Measurements from ENCODE around the gene ZNF554.

ZNF554 gene

DNA sequence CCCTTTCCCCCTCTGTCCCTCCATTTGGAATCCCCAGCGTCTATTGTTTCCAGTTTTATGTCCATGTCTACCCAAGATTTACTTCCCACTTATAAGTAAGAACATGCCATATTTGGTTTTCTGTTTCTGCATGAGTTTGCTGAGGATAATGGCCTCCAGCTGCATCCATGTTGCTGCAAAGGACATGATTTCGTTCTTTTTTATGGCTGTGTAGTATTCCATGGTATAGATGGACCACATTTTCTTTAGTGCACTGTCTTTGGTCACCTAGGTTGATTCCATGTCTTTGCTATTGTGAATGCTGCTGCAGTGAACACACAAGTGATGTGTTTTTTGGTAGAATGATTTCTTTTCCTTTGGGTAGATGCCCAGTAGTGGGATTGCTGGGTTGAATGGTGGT lies 25.4 kb downstream of the ZNF554 start:
- no peak for DNase-seq (ENCODE audit: low spot score)
- TF ChIP-seq, protein P1, sequence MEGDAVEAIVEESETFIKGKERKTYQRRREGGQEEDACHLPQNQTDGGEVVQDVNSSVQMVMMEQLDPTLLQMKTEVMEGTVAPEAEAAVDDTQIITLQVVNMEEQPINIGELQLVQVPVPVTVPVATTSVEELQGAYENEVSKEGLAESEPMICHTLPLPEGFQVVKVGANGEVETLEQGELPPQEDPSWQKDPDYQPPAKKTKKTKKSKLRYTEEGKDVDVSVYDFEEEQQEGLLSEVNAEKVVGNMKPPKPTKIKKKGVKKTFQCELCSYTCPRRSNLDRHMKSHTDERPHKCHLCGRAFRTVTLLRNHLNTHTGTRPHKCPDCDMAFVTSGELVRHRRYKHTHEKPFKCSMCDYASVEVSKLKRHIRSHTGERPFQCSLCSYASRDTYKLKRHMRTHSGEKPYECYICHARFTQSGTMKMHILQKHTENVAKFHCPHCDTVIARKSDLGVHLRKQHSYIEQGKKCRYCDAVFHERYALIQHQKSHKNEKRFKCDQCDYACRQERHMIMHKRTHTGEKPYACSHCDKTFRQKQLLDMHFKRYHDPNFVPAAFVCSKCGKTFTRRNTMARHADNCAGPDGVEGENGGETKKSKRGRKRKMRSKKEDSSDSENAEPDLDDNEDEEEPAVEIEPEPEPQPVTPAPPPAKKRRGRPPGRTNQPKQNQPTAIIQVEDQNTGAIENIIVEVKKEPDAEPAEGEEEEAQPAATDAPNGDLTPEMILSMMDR (conservative IDR thresholded peaks at IDR 0.05; ENCODE audit: low read depth): no peak
- POLR2A ChIA-PET (ENCODE audit: low non-redundant PET): no interaction called here
- no peak overlapping the region for H3K27ac ChIP-seq
- CTCF ChIA-PET: no interaction called here

- no peak overlapping the region for H3K27ac ChIP-seq
- DNase-seq (ENCODE audit: low spot score): no peak
- POLR2A ChIA-PET (ENCODE audit: low non-redundant PET): no interaction called here
- CTCF ChIA-PET: no interaction called here
- TF ChIP-seq, protein P1 (conservative IDR thresholded peaks at IDR 0.05; ENCODE audit: low read depth): no peak
These were observed 26.7 kb downstream of the ZNF554 start for GRCh38 chr19:2846180-2846894.

DNA sequence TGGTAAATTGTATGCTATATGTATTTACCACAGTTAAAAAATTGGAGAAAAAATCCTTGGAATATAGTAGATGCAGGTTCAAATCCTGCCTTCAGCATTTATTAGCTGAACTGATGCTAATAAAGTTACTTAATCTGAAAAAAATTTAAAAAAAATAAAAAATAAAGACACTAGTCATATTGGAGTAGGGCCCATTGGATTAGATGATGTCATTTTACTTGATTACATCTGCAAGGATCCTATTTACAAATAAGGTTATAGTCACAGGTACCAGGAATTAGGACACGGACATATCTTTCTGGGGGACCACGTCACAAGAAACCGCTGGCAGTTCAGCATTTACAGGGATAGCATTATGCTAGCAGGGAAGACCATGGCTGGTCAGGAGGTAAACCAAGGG lies 27.8 kb downstream of the ZNF554 start:
- no peak for DNase-seq (ENCODE audit: low spot score)
- POLR2A ChIA-PET (ENCODE audit: low non-redundant PET): no interaction called here
- H3K27ac ChIP-seq: no peak overlapping the region
- TF ChIP-seq, protein P1 (conservative IDR thresholded peaks at IDR 0.05; ENCODE audit: low read depth): no peak
- CTCF ChIA-PET: no interaction called here

DNA sequence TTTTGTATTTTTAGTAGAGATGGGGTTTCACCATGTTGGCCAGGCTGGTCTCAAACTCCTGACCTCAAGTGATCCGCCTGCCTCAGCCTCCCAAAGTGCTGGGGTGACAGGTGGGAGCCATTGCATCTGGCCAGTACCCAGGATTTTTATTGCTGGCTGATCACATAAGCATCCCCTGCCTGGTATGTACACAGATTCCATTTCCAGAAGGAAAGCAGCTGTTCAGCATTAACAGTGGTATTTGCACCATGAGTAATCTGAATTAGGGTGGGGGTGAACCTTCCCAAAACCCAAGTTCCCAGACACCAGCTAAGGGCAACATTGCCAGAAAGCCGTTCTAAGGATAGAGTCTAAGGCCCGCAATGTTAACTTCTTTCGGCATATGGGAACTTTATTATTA lies 28.9 kb downstream of the ZNF554 start:
- no peak for DNase-seq (ENCODE audit: low spot score)
- TF ChIP-seq, protein P1 (conservative IDR thresholded peaks at IDR 0.05; ENCODE audit: low read depth): no peak
- ChIA-PET CTCF (interaction anchor here (0.6 kb wide), 1 partner anchor 70 kb away, joined by 3 read pairs; no protein-coding TSS in a partner anchor), POLR2A (ENCODE audit: low non-redundant PET) (no interaction called here)
- no peak overlapping the region for H3K27ac ChIP-seq

- TF ChIP-seq, protein P1 (conservative IDR thresholded peaks at IDR 0.05; ENCODE audit: low read depth): no peak
- no peak overlapping the region for H3K27ac ChIP-seq
- DNase-seq (ENCODE audit: low spot score): no peak
- ChIA-PET POLR2A (ENCODE audit: low non-redundant PET) (no interaction called here), CTCF (no interaction called here)
These were observed 30.7 kb downstream of the ZNF554 start for GRCh38 chr19:2850256-2850925.

GRCh38 chr19:2852598-2852997 lies 32.9 kb downstream of the ZNF554 start:
- TF ChIP-seq, protein P1 (conservative IDR thresholded peaks at IDR 0.05; ENCODE audit: low read depth): no peak
- no peak overlapping the region for H3K27ac ChIP-seq
- CTCF ChIA-PET: no interaction called here
- POLR2A ChIA-PET (ENCODE audit: low non-redundant PET): no interaction called here
- no peak for DNase-seq (ENCODE audit: low spot score)
